Psoas muscle (tissue), 8 donors: Measurements from ENCODE around the gene JAM3. TPM values are rescaled to one million over a fixed set of nuclear protein-coding genes. Genes with fewer than 3 reads are reported as not detected.

Experiments used
- ATAC-seq, 4 donors: fragments of 200-7000 bp; cut with Tn5 transposase; one replicate each; pipeline ENCODE4 v1.9.1; 2020; ENCODE audit warnings: moderate library complexity in 3 of 4, mild to moderate bottlenecking in 2 of 4
- DNase-seq, 2 donors: peaks; one replicate each; pipeline ENCODE4 v3.0.0-alpha.2; 2020
- H3K27ac ChIP-seq: fragments of 200-600 bp; one replicate; pipeline ENCODE4 v1.8.0; 2022
- H3K27me3 ChIP-seq, 3 donors: fragments of 200-600 bp in 1 of 3; one replicate each; pipeline versions ENCODE4 v1.6.1 to v1.8.0; 2013 to 2022; ENCODE audit warnings: low read length in 2 of 3, mild to moderate bottlenecking in 2 of 3, moderate library complexity in 1 of 3; ENCODE audit not compliant: insufficient read depth in 3 of 3
- H3K36me3 ChIP-seq, 2 donors: fragments of 200-600 bp in 1 of 2; one replicate each; pipeline versions ENCODE4 v1.6.1 to v1.8.0; 2013 to 2022; ENCODE audit warnings: low read depth in 1 of 2, mild to moderate bottlenecking in 1 of 2, moderate library complexity in 1 of 2; ENCODE audit not compliant: insufficient read depth in 1 of 2
- H3K4me1 ChIP-seq: fragments of 200-600 bp; one replicate; pipeline ENCODE4 v1.8.0; 2022
- H3K4me3 ChIP-seq: fragments of 200-600 bp; one replicate; pipeline ENCODE4 v1.8.0; 2022; ENCODE audit warnings: mild to moderate bottlenecking
- H3K9me3 ChIP-seq: fragments of 200-600 bp; one replicate; pipeline ENCODE4 v1.8.0; 2022
- CTCF ChIP-seq: fragments of 200-600 bp; IDR thresholded peaks from one replicate; pipeline ENCODE4 v1.8.0; 2022; ENCODE audit warnings: antibody characterized with exemption
- WGBS, 3 donors: extraction: QIAGEN DNeasy Blood & Tissue Kit; methylation state at CpG; one replicate each; pipeline versions ENCODE4 v1.1.6 to v1.1.7; 2013; 5-methylcytosine and 5-hydroxymethylcytosine counted together
- intact Hi-C, 2 donors: fragments of 100-400 bp; cut with DNase I; formaldehyde crosslinking; loops; one replicate each; pipeline versions ENCODE4 v1.11.0 to v1.14.2; 2022
- polyA plus RNA-seq, 3 donors: library from polyadenylated mRNA; stranded (reverse); fragments of 200-250 nt; gene quantifications; one replicate each; pipeline ENCODE4 v1.2.3, GENCODE V29; 2013
- total RNA-seq, 4 donors: library from RNA; stranded (reverse); fragmentation: NEBNext Ultra II Directional in 2 of 4; extraction: Animal tissue kit (Norgen Biotek cat#: 25700) in 2 of 4; gene quantifications; one replicate each; pipeline versions ENCODE4 v1.2.1 to v1.2.4, GENCODE V29; 2021 to 2023
- donor health status: healthy with polysubstance abuse.
- donor health status: DM: no; HTN: no; CAD: no; lungs with moderate emphysema.
- donor health status: Bipolar disorder and iron deficiency.
- donor health status: healthy.
- donor health status: DM: yes; HTN: yes; CAD: no.
- donor health status: DM: no; HTN: no; CAD: no.
- donor health status: DM: no; HTN: no; CAD: no.
- donor health status: DM: yes; HTN: yes; CAD: no.

JAM3 gene
- total and polyA plus RNA-seq, 7 donors: 2.4 to 12.7 (median 5.8) TPM

- intact Hi-C loops: no loop called here
- 92 to 95% (median 94%) methylated on average over 3 of the region's 3 CpGs for WGBS, 3 donors
- no peaks in the 10 kb centered on the region for H3K27me3 ChIP-seq
- no peak for TF ChIP-seq CTCF
- no peak for ATAC-seq
- DNase-seq: no peak
- no peaks in the 10 kb centered on the region for H3K36me3 ChIP-seq
- H3K27ac ChIP-seq: peak overlapping the region; percentile 79
- H3K4me3 ChIP-seq: no peak overlapping the region
- H3K9me3 ChIP-seq: no peaks in the 10 kb centered on the region
- peaks cover 30% of the 10 kb centered on the region for H3K4me1 ChIP-seq
Observed at GRCh38 chr11:134119094-134119493, 50.2 kb downstream of the JAM3 start.

- DNase-seq (peak; percentile 35 to 64), ATAC-seq (peak; percentile 82 to 92 (median 86))
- 17 to 20% (median 19%) methylated on average over 13 of the region's 13 CpGs for WGBS, 3 donors
- peak overlapping the region; percentile 79 for H3K27ac ChIP-seq
- H3K9me3 ChIP-seq: no peaks in the 10 kb centered on the region
- no peaks in the 10 kb centered on the region for H3K27me3 ChIP-seq
- H3K4me3 ChIP-seq: peak overlapping the region; percentile 52
- no peaks in the 10 kb centered on the region for H3K36me3 ChIP-seq
- intact Hi-C loops: loop anchor here in 1 of 2 donors (5.0 kb wide), 1 partner anchor 48 kb away; no protein-coding TSS in a partner anchor
- TF ChIP-seq CTCF: no peak
- H3K4me1 ChIP-seq: peaks cover 37% of the 10 kb centered on the region
Observed at GRCh38 chr11:134120143-134120850, 51.4 kb downstream of the JAM3 start.

GRCh38 chr11:134120921-134121526, 52.2 kb downstream of the JAM3 start:
- peak in 1 of 2 donors; percentile 16 for DNase-seq

GRCh38 chr11:134124660-134125451, 56.0 kb downstream of the JAM3 start:
- DNase-seq (peak; percentile 51 to 70), ATAC-seq (peak; percentile 70 to 88 (median 81))
- no peaks in the 10 kb centered on the region for H3K9me3 ChIP-seq
- H3K4me1 ChIP-seq: peaks cover 45% of the 10 kb centered on the region
- no peak for TF ChIP-seq CTCF
- H3K4me3 ChIP-seq: peak overlapping the region; percentile 72
- WGBS, 3 donors: 2 to 3% (median 2%) methylated on average over 40 to 54 of the region's 54 CpGs
- peak overlapping the region; percentile 69 for H3K27ac ChIP-seq
- H3K36me3 ChIP-seq: no peaks in the 10 kb centered on the region
- intact Hi-C loops: loop anchor here in 1 of 2 donors (5.0 kb wide), 1 partner anchor 53 kb away; no protein-coding TSS in a partner anchor
- no peaks in the 10 kb centered on the region for H3K27me3 ChIP-seq

More at GRCh38 chr11:134120921-134121526, 52.2 kb downstream of the JAM3 start:
- peak; percentile 25 to 33 (median 28) for ATAC-seq
- H3K27me3 ChIP-seq: no peaks in the 10 kb centered on the region
- peaks cover 45% of the 10 kb centered on the region for H3K4me1 ChIP-seq
- H3K4me3 ChIP-seq: peak overlapping the region; percentile 52
- H3K9me3 ChIP-seq: no peaks in the 10 kb centered on the region
- no peak for TF ChIP-seq CTCF
- H3K27ac ChIP-seq: peak overlapping the region; percentile 79
- H3K36me3 ChIP-seq: no peaks in the 10 kb centered on the region
- intact Hi-C loops: loop anchor here in 1 of 2 donors (5.0 kb wide), 1 partner anchor 49 kb away; no protein-coding TSS in a partner anchor
- whole genome bisulfite sequencing, 3 donors: 13 to 19% (median 15%) methylated on average over 9 of the region's 9 CpGs
